SK-N-SH (cell line): Measurements from ENCODE around the gene KIAA2012. TPM values are rescaled to one million over a fixed set of nuclear protein-coding genes. Genes with fewer than 3 reads are reported as not detected.

Source experiments
- CTCF ChIA-PET: fragments of 300-600, 350-600 bp; formaldehyde crosslinking; extraction: SDS; loops from one replicate; lab custom pipeline; 2021; lab: Yijun Ruan, JAX
- POLR2A ChIA-PET: fragments of 350-600 bp; sonication (Branson Sonifier 250); formaldehyde crosslinking; extraction: SDS; loops from one replicate; lab custom pipeline; 2020; ENCODE audit warnings: antibody characterized with exemption, inconsistent platforms; lab: Yijun Ruan, JAX
- DNase-seq: peaks from one replicate; pipeline ENCODE4 v3.0.0; 2012
- H2AFZ ChIP-seq: fragments of 200-600 bp; sonication (generic); 2 replicates; pipeline ENCODE4 v1.8.1; 2016; ENCODE audit warnings: antibody characterized with exemption, mild to moderate bottlenecking, low read depth
- H3F3A ChIP-seq: fragments of 200-600 bp; sonication (generic); replicated peaks from 2 replicates; pipeline ENCODE3; 2016; ENCODE audit warnings: antibody characterized with exemption, mild to moderate bottlenecking; ENCODE audit not compliant: insufficient read depth
- H3K27ac ChIP-seq, 2 experiments: fragments of 200-500 bp in 1 of 2; fragments of 200-600 bp in 1 of 2; sonication (Bioruptor generic) in 1 of 2; sonication (generic), shearing (Covaris generic) in 1 of 2; 2 replicates each; pipeline versions ENCODE4 v1.5.1 to v1.6.1; 2014 to 2016; ENCODE audit warnings: low read depth in 2 of 2, inconsistent platforms in 1 of 2, low read length in 1 of 2, mild to moderate bottlenecking in 1 of 2, mixed read lengths in 1 of 2
- H3K27me3 ChIP-seq: fragments of 200-600 bp; sonication (generic), shearing (Covaris generic); 2 replicates; pipeline ENCODE4 v1.6.1; 2016; ENCODE audit warnings: mixed run types; ENCODE audit not compliant: insufficient read depth
- H3K36me3 ChIP-seq, 2 experiments: fragments of 200-500 bp in 1 of 2; fragments of 200-600 bp in 1 of 2; sonication (Bioruptor generic) in 1 of 2; sonication (generic) in 1 of 2; replicated peaks in 1 of 2; 2 replicates each; pipeline versions ENCODE3 to v1.5.1; 2014 to 2016; ENCODE audit warnings: low read length in 1 of 2, mild to moderate bottlenecking in 1 of 2; ENCODE audit not compliant: insufficient read depth in 2 of 2, control insufficient read depth in 1 of 2
- H3K4me1 ChIP-seq, 2 experiments: fragments of 200-500 bp in 1 of 2; fragments of 200-600 bp in 1 of 2; sonication (Bioruptor generic) in 1 of 2; sonication (generic), shearing (Covaris generic) in 1 of 2; 2 replicates each; pipeline versions ENCODE4 v1.5.1 to v1.6.1; 2014 to 2016; ENCODE audit warnings: low read depth in 1 of 2, low read length in 1 of 2, mixed run types in 1 of 2; ENCODE audit not compliant: insufficient read depth in 2 of 2, control insufficient read depth in 1 of 2
- H3K4me2 ChIP-seq: fragments of 200-600 bp; sonication (generic), shearing (Covaris generic); 2 replicates; pipeline ENCODE4 v1.6.1; 2017; ENCODE audit warnings: mixed run types
- H3K4me3 ChIP-seq, 2 experiments: fragments of 200-500 bp in 1 of 2; fragments of 200-600 bp in 1 of 2; sonication (Bioruptor generic) in 1 of 2; sonication (generic), shearing (Covaris generic) in 1 of 2; 2 replicates each; pipeline versions ENCODE4 v1.5.1 to v1.8.1; 2014 to 2016; ENCODE audit warnings: low read depth in 2 of 2, inconsistent platforms in 1 of 2, low read length in 1 of 2, mild to moderate bottlenecking in 1 of 2, mixed read lengths in 1 of 2, moderate library complexity in 1 of 2
- H3K79me2 ChIP-seq: fragments of 200-600 bp; sonication (generic); 2 replicates; pipeline ENCODE4 v1.8.1; 2017; ENCODE audit warnings: mild to moderate bottlenecking; ENCODE audit not compliant: insufficient read depth
- H3K9ac ChIP-seq: fragments of 200-600 bp; sonication (generic); 2 replicates; pipeline ENCODE4 v1.6.1; 2017; ENCODE audit warnings: mixed run types
- H3K9me2 ChIP-seq: fragments of 200-600 bp; sonication (generic); 2 replicates; pipeline ENCODE4 v1.6.1; 2017; ENCODE audit warnings: mixed run types
- H3K9me3 ChIP-seq: fragments of 200-600 bp; sonication (generic); 2 replicates; pipeline ENCODE4 v1.6.1; 2017; ENCODE audit warnings: mixed run types, mild to moderate bottlenecking, moderate library complexity
- H4K20me1 ChIP-seq: fragments of 200-600 bp; sonication (generic); 2 replicates; pipeline ENCODE4 v1.6.1; 2017; ENCODE audit warnings: mild to moderate bottlenecking, mixed run types; ENCODE audit not compliant: insufficient read depth
- ELF1 ChIP-seq: IDR thresholded peaks from 2 replicates; pipeline ENCODE4 v1.4.0; 2012
- EP300 ChIP-seq, 2 experiments: IDR thresholded peaks; 2 replicates each; pipeline versions ENCODE4 v1.4.0 to v1.6.1; 2012; ENCODE audit warnings: borderline replicate concordance in 1 of 2, low read depth in 1 of 2, low read length in 1 of 2
- EZH2phosphoT487 ChIP-seq: fragments of 200-600 bp; sonication (generic); IDR thresholded peaks from 2 replicates; pipeline ENCODE4 v1.6.1; 2017; ENCODE audit warnings: low read depth, mixed run types, mild to moderate bottlenecking, antibody characterized with exemption, moderate library complexity, borderline replicate concordance
- FOSL2 ChIP-seq: IDR thresholded peaks from 2 replicates; pipeline ENCODE4 v1.4.0; 2012; ENCODE audit warnings: low read depth, mild to moderate bottlenecking, moderate library complexity, borderline replicate concordance
- FOXJ3 ChIP-seq: sonication (generic); formaldehyde crosslinking; IDR thresholded peaks from 2 replicates; pipeline ENCODE4 v1.5.1; 2020; ENCODE audit warnings: mild to moderate bottlenecking, missing genetic modification reagents
- FOXM1 ChIP-seq: IDR thresholded peaks from 2 replicates; pipeline ENCODE4 v1.4.0; 2012; ENCODE audit warnings: low read depth, mild to moderate bottlenecking
- GATA2 ChIP-seq: sonication (generic); formaldehyde crosslinking; IDR thresholded peaks from 2 replicates; pipeline ENCODE4 v1.5.0; 2020; ENCODE audit warnings: mild to moderate bottlenecking, missing genetic modification reagents
- JUND ChIP-seq: IDR thresholded peaks from 2 replicates; pipeline ENCODE4 v1.4.0; 2012
- MEF2A ChIP-seq: IDR thresholded peaks from 2 replicates; pipeline ENCODE4 v1.4.0; 2012; ENCODE audit warnings: low read depth, borderline replicate concordance
- NFIC ChIP-seq: IDR thresholded peaks from 2 replicates; pipeline ENCODE4 v1.4.0; 2012; ENCODE audit warnings: borderline replicate concordance
- POLR2AphosphoS5 ChIP-seq: IDR thresholded peaks from 2 replicates; pipeline ENCODE4 v1.6.1; 2012; ENCODE audit warnings: low read depth, low read length
- RXRA ChIP-seq: IDR thresholded peaks from 2 replicates; pipeline ENCODE4 v1.4.0; 2012; ENCODE audit warnings: low read depth, mild to moderate bottlenecking, borderline replicate concordance
- SIN3A ChIP-seq: IDR thresholded peaks from 2 replicates; pipeline ENCODE4 v1.6.1; 2012; ENCODE audit warnings: low read depth, mild to moderate bottlenecking, low read length, moderate library complexity, borderline replicate concordance
- TAF1 ChIP-seq: IDR thresholded peaks from 2 replicates; pipeline ENCODE4 v1.6.1; 2012; ENCODE audit warnings: low read depth, mild to moderate bottlenecking, low read length, moderate library complexity, borderline replicate concordance
- TCF12 ChIP-seq: IDR thresholded peaks from 2 replicates; pipeline ENCODE4 v1.4.0; 2012
- TEAD4 ChIP-seq: IDR thresholded peaks from 2 replicates; pipeline ENCODE4 v1.4.0; 2012; ENCODE audit warnings: mild to moderate bottlenecking, borderline replicate concordance; ENCODE audit not compliant: insufficient read depth
- WGBS: methylation state at CpG from one replicate; pipeline ENCODE4 v1.1.6; 2017; ENCODE audit warnings: low lambda C conversion rate; 5-methylcytosine and 5-hydroxymethylcytosine counted together
- polyA plus RNA-seq, 3 experiments: library from polyadenylated mRNA; depleted of rRNA; stranded (reverse); fragments of >200 nt; gene quantifications; 2 replicates each; pipeline ENCODE4 v1.2.3, GENCODE V29; 2012
- TF ChIP-seq, protein P1 (sequence below): IDR thresholded peaks from 2 replicates; pipeline ENCODE4 v1.4.0; 2012; ENCODE audit warnings: low read depth, borderline replicate concordance
- TF ChIP-seq, protein P2 (sequence below): IDR thresholded peaks from 2 replicates; pipeline ENCODE4 v1.4.0; 2012; ENCODE audit warnings: low read depth
- TF ChIP-seq, protein P3 (sequence below): fragments of 150-350 bp; IDR thresholded peaks from 2 replicates; pipeline ENCODE4 v1.6.1; 2017; ENCODE audit warnings: antibody characterized with exemption, low read length, low read depth, borderline replicate concordance
- TF ChIP-seq, protein P4 (sequence below): IDR thresholded peaks from 2 replicates; pipeline ENCODE4 v1.4.0; 2012; ENCODE audit warnings: low read depth, borderline replicate concordance
- TF ChIP-seq, protein P5 (sequence below): fragments of 200-600 bp; sonication (generic); IDR thresholded peaks from 2 replicates; pipeline ENCODE4 v1.6.1; 2017; ENCODE audit warnings: antibody characterized with exemption, mild to moderate bottlenecking, moderate library complexity
- TF ChIP-seq, protein P6 (sequence below): IDR thresholded peaks from 2 replicates; pipeline ENCODE4; 2012

The KIAA2012 gene
- polyA plus RNA-seq, 1 of the 3 experiments (the other 2 are of a cell fraction) = 0.07 TPM

DNA sequence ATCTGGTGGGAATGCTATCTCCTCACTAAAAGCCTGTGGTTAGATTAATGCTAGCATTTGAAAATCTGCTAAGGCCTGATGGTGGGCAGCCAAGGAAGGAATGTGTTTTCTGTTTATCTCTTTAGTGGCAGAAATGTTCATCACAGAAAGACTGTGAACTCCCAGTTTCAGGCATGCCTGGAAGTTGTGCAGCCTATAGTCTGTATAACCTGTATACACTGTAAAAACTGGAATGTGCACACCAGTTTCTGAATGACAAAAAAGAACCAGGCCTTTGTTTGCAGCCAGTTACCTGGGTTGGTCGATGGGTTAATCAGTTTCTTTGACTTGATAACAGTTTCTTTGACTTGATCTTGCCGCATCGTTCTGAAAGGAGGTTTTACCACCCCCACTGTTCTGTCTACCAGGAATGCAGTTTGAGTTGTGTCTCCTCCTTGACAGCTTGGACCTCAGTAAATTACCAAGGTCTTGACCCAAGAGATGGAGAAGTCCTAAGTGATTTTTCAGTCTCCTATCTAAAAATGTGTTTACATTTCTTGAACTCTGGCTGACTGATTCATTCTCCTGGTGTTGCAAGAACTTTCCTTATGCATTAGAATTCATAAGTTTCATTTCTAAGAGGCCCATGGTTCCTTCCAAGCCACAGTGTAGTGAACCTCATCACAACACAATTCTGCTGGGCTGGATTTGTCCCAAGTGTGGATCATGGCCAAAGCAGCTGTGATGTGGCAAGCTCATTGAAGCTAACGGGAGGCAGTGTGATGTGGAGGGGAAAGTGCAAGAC is 62.2 kb downstream of the KIAA2012 start:
- Histone ChIP-seq H3K4me3 (no peak overlapping the region), H3K27ac (peak overlapping the region; percentile 55 to 70), H3K9me2 (no peaks in the 10 kb centered on the region), H3K4me2 (peak overlapping the region; percentile 22; the same call in 1 of the 2 replicates), H3K27me3 (no peaks in the 10 kb centered on the region), H3K4me1 (peaks cover 8 to 20% of the 10 kb centered on the region in 2 experiments; a peak in 3 of 4 replicates), H3K36me3 (no peaks in the 10 kb centered on the region)
- CTCF ChIA-PET = interaction anchor here (0.7 kb wide), 1 partner anchor 55 kb away, joined by 3 read pairs; no protein-coding TSS in a partner anchor
- TF ChIP-seq, protein P1, sequence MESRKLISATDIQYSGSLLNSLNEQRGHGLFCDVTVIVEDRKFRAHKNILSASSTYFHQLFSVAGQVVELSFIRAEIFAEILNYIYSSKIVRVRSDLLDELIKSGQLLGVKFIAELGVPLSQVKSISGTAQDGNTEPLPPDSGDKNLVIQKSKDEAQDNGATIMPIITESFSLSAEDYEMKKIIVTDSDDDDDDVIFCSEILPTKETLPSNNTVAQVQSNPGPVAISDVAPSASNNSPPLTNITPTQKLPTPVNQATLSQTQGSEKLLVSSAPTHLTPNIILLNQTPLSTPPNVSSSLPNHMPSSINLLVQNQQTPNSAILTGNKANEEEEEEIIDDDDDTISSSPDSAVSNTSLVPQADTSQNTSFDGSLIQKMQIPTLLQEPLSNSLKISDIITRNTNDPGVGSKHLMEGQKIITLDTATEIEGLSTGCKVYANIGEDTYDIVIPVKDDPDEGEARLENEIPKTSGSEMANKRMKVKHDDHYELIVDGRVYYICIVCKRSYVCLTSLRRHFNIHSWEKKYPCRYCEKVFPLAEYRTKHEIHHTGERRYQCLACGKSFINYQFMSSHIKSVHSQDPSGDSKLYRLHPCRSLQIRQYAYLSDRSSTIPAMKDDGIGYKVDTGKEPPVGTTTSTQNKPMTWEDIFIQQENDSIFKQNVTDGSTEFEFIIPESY = peak; percentile 18; the same call in 1 of the 2 replicates
- TF ChIP-seq EP300 (IDR thresholded peaks at IDR 0.05; ENCODE audit: borderline replicate concordance in 1 of 2, low read depth in 1 of 2, low read length in 1 of 2) = peak in 1 of 2 experiments; percentile 73; a peak in 2 of 4 replicates
- TF ChIP-seq SIN3A = 0 out of 2 replicates have a peak, but pooled peaks have one; percentile 42
- TF ChIP-seq JUND = peak; percentile 72
- TF ChIP-seq, protein P2, sequence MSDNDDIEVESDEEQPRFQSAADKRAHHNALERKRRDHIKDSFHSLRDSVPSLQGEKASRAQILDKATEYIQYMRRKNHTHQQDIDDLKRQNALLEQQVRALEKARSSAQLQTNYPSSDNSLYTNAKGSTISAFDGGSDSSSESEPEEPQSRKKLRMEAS = no peak
- TF ChIP-seq, protein P3, sequence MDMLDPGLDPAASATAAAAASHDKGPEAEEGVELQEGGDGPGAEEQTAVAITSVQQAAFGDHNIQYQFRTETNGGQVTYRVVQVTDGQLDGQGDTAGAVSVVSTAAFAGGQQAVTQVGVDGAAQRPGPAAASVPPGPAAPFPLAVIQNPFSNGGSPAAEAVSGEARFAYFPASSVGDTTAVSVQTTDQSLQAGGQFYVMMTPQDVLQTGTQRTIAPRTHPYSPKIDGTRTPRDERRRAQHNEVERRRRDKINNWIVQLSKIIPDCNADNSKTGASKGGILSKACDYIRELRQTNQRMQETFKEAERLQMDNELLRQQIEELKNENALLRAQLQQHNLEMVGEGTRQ = no peak
- no peak for TF ChIP-seq EZH2phosphoT487
- TF ChIP-seq FOXM1 = no peak
- TF ChIP-seq NFIC = peak; percentile 88
- TF ChIP-seq, protein P4, sequence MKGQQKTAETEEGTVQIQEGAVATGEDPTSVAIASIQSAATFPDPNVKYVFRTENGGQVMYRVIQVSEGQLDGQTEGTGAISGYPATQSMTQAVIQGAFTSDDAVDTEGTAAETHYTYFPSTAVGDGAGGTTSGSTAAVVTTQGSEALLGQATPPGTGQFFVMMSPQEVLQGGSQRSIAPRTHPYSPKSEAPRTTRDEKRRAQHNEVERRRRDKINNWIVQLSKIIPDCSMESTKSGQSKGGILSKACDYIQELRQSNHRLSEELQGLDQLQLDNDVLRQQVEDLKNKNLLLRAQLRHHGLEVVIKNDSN = no peak
- TF ChIP-seq, protein P5, sequence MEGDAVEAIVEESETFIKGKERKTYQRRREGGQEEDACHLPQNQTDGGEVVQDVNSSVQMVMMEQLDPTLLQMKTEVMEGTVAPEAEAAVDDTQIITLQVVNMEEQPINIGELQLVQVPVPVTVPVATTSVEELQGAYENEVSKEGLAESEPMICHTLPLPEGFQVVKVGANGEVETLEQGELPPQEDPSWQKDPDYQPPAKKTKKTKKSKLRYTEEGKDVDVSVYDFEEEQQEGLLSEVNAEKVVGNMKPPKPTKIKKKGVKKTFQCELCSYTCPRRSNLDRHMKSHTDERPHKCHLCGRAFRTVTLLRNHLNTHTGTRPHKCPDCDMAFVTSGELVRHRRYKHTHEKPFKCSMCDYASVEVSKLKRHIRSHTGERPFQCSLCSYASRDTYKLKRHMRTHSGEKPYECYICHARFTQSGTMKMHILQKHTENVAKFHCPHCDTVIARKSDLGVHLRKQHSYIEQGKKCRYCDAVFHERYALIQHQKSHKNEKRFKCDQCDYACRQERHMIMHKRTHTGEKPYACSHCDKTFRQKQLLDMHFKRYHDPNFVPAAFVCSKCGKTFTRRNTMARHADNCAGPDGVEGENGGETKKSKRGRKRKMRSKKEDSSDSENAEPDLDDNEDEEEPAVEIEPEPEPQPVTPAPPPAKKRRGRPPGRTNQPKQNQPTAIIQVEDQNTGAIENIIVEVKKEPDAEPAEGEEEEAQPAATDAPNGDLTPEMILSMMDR = no peak
- peak; percentile 67; the same call in 1 of the 2 replicates for TF ChIP-seq RXRA
- TF ChIP-seq, protein P6, sequence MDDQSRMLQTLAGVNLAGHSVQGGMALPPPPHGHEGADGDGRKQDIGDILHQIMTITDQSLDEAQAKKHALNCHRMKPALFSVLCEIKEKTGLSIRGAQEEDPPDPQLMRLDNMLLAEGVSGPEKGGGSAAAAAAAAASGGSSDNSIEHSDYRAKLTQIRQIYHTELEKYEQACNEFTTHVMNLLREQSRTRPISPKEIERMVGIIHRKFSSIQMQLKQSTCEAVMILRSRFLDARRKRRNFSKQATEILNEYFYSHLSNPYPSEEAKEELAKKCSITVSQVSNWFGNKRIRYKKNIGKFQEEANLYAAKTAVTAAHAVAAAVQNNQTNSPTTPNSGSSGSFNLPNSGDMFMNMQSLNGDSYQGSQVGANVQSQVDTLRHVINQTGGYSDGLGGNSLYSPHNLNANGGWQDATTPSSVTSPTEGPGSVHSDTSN = peak; percentile 83
- TF ChIP-seq GATA2 (CRISPR knock-in tag) = no peak
- TF ChIP-seq TCF12 = peak; percentile 84
- TF ChIP-seq MEF2A = no peak
- peak; percentile 44; the same call in 1 of the 2 replicates for TF ChIP-seq POLR2AphosphoS5
- TF ChIP-seq FOXJ3 (CRISPR knock-in tag) = no peak
- peak; percentile 46; the same call in 1 of the 2 replicates for TF ChIP-seq FOSL2
- TF ChIP-seq TEAD4 = 0 out of 2 replicates have a peak, but pooled peaks have one; percentile 24
- no peak for TF ChIP-seq ELF1
- no peak for TF ChIP-seq TAF1
- TF ChIP-seq, all 33 proteins: peak for 11
- WGBS = 55% methylated on average over 4 of the region's 4 CpGs
- H4K20me1 ChIP-seq = no peaks in the 10 kb centered on the region
- peaks cover 6% of the 10 kb centered on the region for H3F3A ChIP-seq
- no peak overlapping the region for H3K9ac ChIP-seq
- DNase-seq = no peak
- POLR2A ChIA-PET = interaction anchor here (0.5 kb wide), 1 partner anchor 220 kb away, joined by 4 read pairs; no protein-coding TSS in a partner anchor
- no peaks in the 10 kb centered on the region for H3K79me2 ChIP-seq
- no peaks in the 10 kb centered on the region for H3K9me3 ChIP-seq
- no peak overlapping the region for H2AFZ ChIP-seq
